ENCODE data around the gene VWA7. TPM values are rescaled to one million over a fixed set of nuclear protein-coding genes. Genes with fewer than 3 reads are reported as not detected.

The VWA7 gene
- total RNA-seq, 1 experiment from 2014 or later, result 2.5 TPM

DNA sequence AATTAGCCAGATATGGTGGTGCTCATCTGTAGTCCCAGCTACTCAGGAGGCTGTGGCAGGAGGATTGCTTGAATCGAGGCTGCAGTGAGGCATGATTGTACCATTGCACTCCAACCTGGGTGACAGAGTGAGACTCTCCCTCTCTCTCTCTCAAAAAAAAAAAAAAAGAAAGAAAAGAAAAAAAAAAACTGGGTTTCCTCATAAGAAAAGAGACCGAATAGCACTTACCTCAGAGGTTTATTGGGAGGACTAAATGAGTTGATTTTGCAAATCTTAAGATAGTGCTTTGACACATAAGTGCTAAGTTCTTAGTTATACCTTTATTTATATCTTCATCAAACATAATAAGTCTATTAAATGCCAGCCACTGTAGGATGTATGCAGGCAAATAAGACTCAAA is 6.3 kb downstream of the VWA7 start:
- Mint-ChIP-seq H3K27ac (no peak overlapping the region), H3K4me3 (no peak overlapping the region), H3K4me1 (peaks cover 9 to 10% of the 10 kb centered on the region in 2 experiments), H3K27me3 (ENCODE audit: low read depth) (no peaks in the 10 kb centered on the region; the same call in 1 of the 2 replicates), H3K36me3 (ENCODE audit: insufficient read depth in 1 of 3, low read depth in 3 of 3) (no peaks in the 10 kb centered on the region; a peak in 1 of 7 replicates), H3K9me3 (no peaks in the 10 kb centered on the region; a peak in 1 of 5 replicates)
- no peak overlapping the region for H4K91ac ChIP-seq (ENCODE audit: insufficient read length, low read depth, low read length)
- H3K4me1 ChIP-seq (ENCODE audit: insufficient read depth, low read length), result no peaks in the 10 kb centered on the region
- H3K9me3 ChIP-seq (ENCODE audit: control insufficient read depth, low read depth, low read length), result no peaks in the 10 kb centered on the region
- no CpG with 5 or more reads among the region's 2 CpGs for whole genome bisulfite sequencing (ENCODE audit: extremely low coverage, insufficient read length, low lambda C conversion rate)
- H3K23ac ChIP-seq (ENCODE audit: insufficient read length, low read depth, low read length), result no peak overlapping the region
- H2AK5ac ChIP-seq (ENCODE audit: insufficient read length, low read length), result no peak overlapping the region
- no peaks in the 10 kb centered on the region for H4K20me1 ChIP-seq (ENCODE audit: control insufficient read depth, insufficient read depth, insufficient read length)
- H4K5ac ChIP-seq (ENCODE audit: insufficient read length, low read depth, low read length), result no peak overlapping the region
- TF ChIP-seq CTCF (conservative IDR thresholded peaks at IDR 0.05), result no peak
- no peak overlapping the region for H3K18ac ChIP-seq (ENCODE audit: insufficient read length, low read depth, low read length)
- H3K9ac ChIP-seq (ENCODE audit: extremely low read depth, insufficient read length, low read length), result no peak overlapping the region
- no peaks in the 10 kb centered on the region for H3K23me2 ChIP-seq (ENCODE audit: insufficient read length, low read depth, low read length, poor library complexity, severe bottlenecking)
- no peak overlapping the region for H2AFZ ChIP-seq (ENCODE audit: low read length)
- H3K56ac ChIP-seq (ENCODE audit: insufficient read length, low read depth, low read length), result no peak overlapping the region
- H3T11ph ChIP-seq (ENCODE audit: low read length), result no peak overlapping the region
- no peak overlapping the region for H3K27ac ChIP-seq (ENCODE audit: insufficient read length, low read depth, low read length)
- H3K4me2 ChIP-seq (ENCODE audit: insufficient read depth, insufficient read length, low read length), result no peak overlapping the region
- H3K27me3 ChIP-seq (ENCODE audit: insufficient read depth, low read length), result no peaks in the 10 kb centered on the region
- no peaks in the 10 kb centered on the region for H3K79me1 ChIP-seq (ENCODE audit: insufficient read depth, low read depth, low read length, poor library complexity, severe bottlenecking)
- H3K79me2 ChIP-seq (ENCODE audit: insufficient read depth, low read length), result no peaks in the 10 kb centered on the region
- H2BK12ac ChIP-seq (ENCODE audit: insufficient read length, low read depth, low read length), result no peak overlapping the region
- H3K4ac ChIP-seq (ENCODE audit: low read depth, low read length), result no peak overlapping the region
- no peak for DNase-seq
- no peak overlapping the region for H4K8ac ChIP-seq (replicated peaks; ENCODE audit: insufficient read length, low read depth, low read length)
- H2BK20ac ChIP-seq (ENCODE audit: low read depth, low read length, poor library complexity, severe bottlenecking), result no peak overlapping the region
- H2BK5ac ChIP-seq (ENCODE audit: insufficient read length, low read length), result no peak overlapping the region
- no peak overlapping the region for H3K14ac ChIP-seq (ENCODE audit: insufficient read depth, low read length)
- no peak overlapping the region for H2BK15ac ChIP-seq (ENCODE audit: low read depth, low read length)
- H2BK120ac ChIP-seq (ENCODE audit: low read depth, low read length, poor library complexity, severe bottlenecking), result no peak overlapping the region

All from H9 (cell line).